Testis (tissue), 3 donors: ENCODE measurements around the gene ZBED2. TPM values are rescaled to one million over a fixed set of nuclear protein-coding genes. Genes with fewer than 3 reads are reported as not detected.

Experiments
- DNase-seq: peaks from one replicate; pipeline ENCODE4 v3.0.0-alpha.2; 2019
- H3K27ac ChIP-seq, 2 donors: fragments of 200-600 bp; sonication (generic); one replicate each; pipeline ENCODE4 v1.5.1; 2019
- H3K27me3 ChIP-seq: fragments of 200-600 bp; sonication (generic); one replicate; pipeline ENCODE4 v1.5.1; 2019
- H3K36me3 ChIP-seq: fragments of 200-600 bp; sonication (generic); one replicate; pipeline ENCODE4 v1.5.1; 2017; ENCODE audit warnings: low read depth; ENCODE audit errors: missing control alignments
- H3K4me1 ChIP-seq: fragments of 200-600 bp; sonication (generic); one replicate; pipeline ENCODE4 v1.5.1; 2019
- H3K4me3 ChIP-seq, 2 donors: fragments of 200-600 bp; sonication (generic); one replicate each; pipeline ENCODE4 v1.5.1; 2017 to 2019
- H3K9me3 ChIP-seq: fragments of 200-600 bp; sonication (generic); one replicate; pipeline ENCODE4 v1.5.1; 2017
- CTCF ChIP-seq, 3 experiments: fragments of 450-650 bp in 2 of 3; fragments of 200-600 bp in 1 of 3; sonication (generic) in 1 of 3; IDR thresholded peaks; one replicate each; pipeline ENCODE4 v1.5.1; 2016 to 2019; ENCODE audit warnings: antibody characterized with exemption in 3 of 3, mild to moderate bottlenecking in 2 of 3, moderate library complexity in 1 of 3
- POLR2A ChIP-seq: fragments of 450-650 bp; IDR thresholded peaks from one replicate; pipeline ENCODE4 v1.6.1; 2017; ENCODE audit warnings: antibody characterized with exemption, mild to moderate bottlenecking, moderate library complexity
- WGBS, 2 donors: methylation state at CpG; one replicate each; pipeline ENCODE4 v1.1.5; 2018; 5-methylcytosine and 5-hydroxymethylcytosine counted together
- intact Hi-C: fragments of 100-400 bp; cut with DNase I; formaldehyde crosslinking; loops from one replicate; pipeline ENCODE4 v1.15.1; 2023; ENCODE audit warnings: low total_unique reads
- polyA plus RNA-seq: library from polyadenylated mRNA; stranded (reverse); fragments of 350-450 nt; fragmentation: Illumina TruSeq; extraction: RNeasy Lipid Tissue Mini Kit (QIAGEN cat#74804); gene quantifications from one replicate; pipeline ENCODE4 v1.2.3, GENCODE V29; 2014; ENCODE audit warnings: low read depth, low replicate concordance; ENCODE audit not compliant: insufficient read depth
- total RNA-seq, 2 donors: library from RNA; depleted of rRNA; stranded (reverse); fragments of >200 nt; gene quantifications; one replicate each; pipeline ENCODE4 v1.2.3, GENCODE V29; 2016

ZBED2 gene
- total and polyA plus RNA-seq, 3 donors from 2014 or later, result 2.0 TPM; not detected in 2

GRCh38 chr3:111627092-111627491, 31.9 kb upstream of the ZBED2 start:
- no peak overlapping the region for H3K4me3 ChIP-seq
- intact Hi-C loops, result no loop called here
- TF ChIP-seq POLR2A, result no peak
- TF ChIP-seq CTCF (IDR thresholded peaks at IDR 0.05), result no peak
- no peaks in the 10 kb centered on the region for H3K27me3 ChIP-seq
- no peaks in the 10 kb centered on the region for H3K4me1 ChIP-seq
- WGBS, 2 donors, result 74 to 85% methylated on average over 2 of the region's 2 CpGs
- H3K27ac ChIP-seq, result no peak overlapping the region
- no peaks in the 10 kb centered on the region for H3K36me3 ChIP-seq
- no peaks in the 10 kb centered on the region for H3K9me3 ChIP-seq
- no peak for DNase-seq

- no peak overlapping the region for H3K4me3 ChIP-seq
- no peak overlapping the region for H3K27ac ChIP-seq
- no peaks in the 10 kb centered on the region for H3K9me3 ChIP-seq
- H3K4me1 ChIP-seq, result no peaks in the 10 kb centered on the region
- intact Hi-C loops, result no loop called here
- DNase-seq, result peak; percentile 61
- TF ChIP-seq CTCF (IDR thresholded peaks at IDR 0.05) (no peak), POLR2A (no peak)
- H3K27me3 ChIP-seq, result no peaks in the 10 kb centered on the region
- H3K36me3 ChIP-seq, result no peaks in the 10 kb centered on the region
- WGBS, 2 donors, result 48% methylated on average over 5 of the region's 5 CpGs
Measured at GRCh38 chr3:111621535-111621934, 26.4 kb upstream of the ZBED2 start.

GRCh38 chr3:111619833-111620232, 24.7 kb upstream of the ZBED2 start:
- no peaks in the 10 kb centered on the region for H3K36me3 ChIP-seq
- H3K4me1 ChIP-seq, result no peaks in the 10 kb centered on the region
- no peak for TF ChIP-seq POLR2A
- TF ChIP-seq CTCF (IDR thresholded peaks at IDR 0.05), result no peak
- H3K9me3 ChIP-seq, result no peaks in the 10 kb centered on the region
- no peak overlapping the region for H3K4me3 ChIP-seq
- H3K27ac ChIP-seq, result no peak overlapping the region
- intact Hi-C loops, result no loop called here
- 82 to 91% methylated on average over 3 of the region's 3 CpGs for WGBS, 2 donors
- DNase-seq, result no peak
- H3K27me3 ChIP-seq, result no peaks in the 10 kb centered on the region

- intact Hi-C loops, result no loop called here
- H3K36me3 ChIP-seq, result no peaks in the 10 kb centered on the region
- TF ChIP-seq POLR2A (no peak), CTCF (IDR thresholded peaks at IDR 0.05) (no peak)
Measured at GRCh38 chr3:111618945-111619344, 23.8 kb upstream of the ZBED2 start.

GRCh38 chr3:111617912-111618601, 22.9 kb upstream of the ZBED2 start:
- no peak for DNase-seq
- intact Hi-C loops, result no loop called here
- Histone ChIP-seq H3K4me3 (no peak overlapping the region), H3K36me3 (no peaks in the 10 kb centered on the region), H3K27me3 (no peaks in the 10 kb centered on the region), H3K27ac (no peak overlapping the region), H3K4me1 (no peaks in the 10 kb centered on the region), H3K9me3 (no peaks in the 10 kb centered on the region)
- 94 to 98% methylated on average over 3 to 5 of the region's 5 CpGs for WGBS, 2 donors
- no peak for TF ChIP-seq POLR2A
- TF ChIP-seq CTCF (IDR thresholded peaks at IDR 0.05), result no peak

More at GRCh38 chr3:111618945-111619344, 23.8 kb upstream of the ZBED2 start:
- no peak for DNase-seq
- Histone ChIP-seq H3K4me1 (no peaks in the 10 kb centered on the region), H3K4me3 (no peak overlapping the region), H3K27me3 (no peaks in the 10 kb centered on the region), H3K27ac (no peak overlapping the region), H3K9me3 (no peaks in the 10 kb centered on the region)
